SK-N-SH (cell line): ENCODE results near the gene FLT4. TPM values are rescaled to one million over a fixed set of nuclear protein-coding genes. Genes with fewer than 3 reads are reported as not detected.

Experiments
- FOXM1 ChIP-seq: IDR thresholded peaks from 2 replicates; pipeline ENCODE4 v1.4.0; 2012; ENCODE audit warnings: low read depth, mild to moderate bottlenecking
- GABPA ChIP-seq: IDR thresholded peaks from 2 replicates; pipeline ENCODE4 v1.4.0; 2012; ENCODE audit warnings: low read depth, mild to moderate bottlenecking
- GATA2 ChIP-seq: sonication (generic); formaldehyde crosslinking; IDR thresholded peaks from 2 replicates; pipeline ENCODE4 v1.5.0; 2020; ENCODE audit warnings: mild to moderate bottlenecking, missing genetic modification reagents
- IRF3 ChIP-seq: fragments of 150-350 bp; IDR thresholded peaks from 2 replicates; pipeline ENCODE4 v1.6.1; 2016; ENCODE audit warnings: mild to moderate bottlenecking, low read depth, low read length
- NFIC ChIP-seq: IDR thresholded peaks from 2 replicates; pipeline ENCODE4 v1.4.0; 2012; ENCODE audit warnings: borderline replicate concordance
- PBX3 ChIP-seq: IDR thresholded peaks from 2 replicates; pipeline ENCODE4; 2012
- RAD21 ChIP-seq: IDR thresholded peaks from 2 replicates; pipeline ENCODE4 v1.6.1; 2012; ENCODE audit warnings: mild to moderate bottlenecking, low read length
- RCOR1 ChIP-seq: fragments of 150-350 bp; IDR thresholded peaks from 2 replicates; pipeline ENCODE4 v1.6.1; 2017; ENCODE audit warnings: antibody characterized with exemption, low read length
- RFX5 ChIP-seq: IDR thresholded peaks from 2 replicates; pipeline ENCODE4 v1.6.1; 2012; ENCODE audit warnings: mild to moderate bottlenecking, improper control_type of control experiment, low read length
- RXRA ChIP-seq: IDR thresholded peaks from 2 replicates; pipeline ENCODE4 v1.4.0; 2012; ENCODE audit warnings: low read depth, mild to moderate bottlenecking, borderline replicate concordance
- TEAD4 ChIP-seq: IDR thresholded peaks from 2 replicates; pipeline ENCODE4 v1.4.0; 2012; ENCODE audit warnings: mild to moderate bottlenecking, borderline replicate concordance; ENCODE audit not compliant: insufficient read depth
- USF2 ChIP-seq: fragments of 150-350 bp; IDR thresholded peaks from 2 replicates; pipeline ENCODE4 v1.6.1; 2017; ENCODE audit warnings: antibody characterized with exemption, low read length, low read depth, borderline replicate concordance
- polyA plus RNA-seq, 3 experiments: library from polyadenylated mRNA; depleted of rRNA; stranded (reverse); fragments of >200 nt; gene quantifications; 2 replicates each; pipeline ENCODE4 v1.2.3, GENCODE V29; 2012

FLT4 gene
- polyA plus RNA-seq, 1 of the 3 experiments (the other 2 are of a cell fraction): 0.05 TPM

GRCh38 chr5:180553530-180553929, 95.9 kb downstream of the FLT4 start (continued):
- TF ChIP-seq IRF3 (no peak), FOXM1 (no peak), NFIC (no peak), RCOR1 (0 out of 2 replicates have a peak, but pooled peaks have one; percentile 34), RFX5 (no peak), TEAD4 (no peak), RAD21 (no peak), PBX3 (no peak), USF2 (no peak), GATA2 (peak; percentile 72), GABPA (no peak), RXRA (no peak)

Other genes starting within 250 kb of the FLT4 start
- gene CNOT6, start 155.2 kb downstream of the FLT4 start, polyA plus RNA-seq (2012; rRNA removed): 9.3 and 17.1 TPM in 2 replicates
- gene SCGB3A1, start 58.1 kb downstream of the FLT4 start, polyA plus RNA-seq (2012; rRNA removed): not detected in 2 replicates
- gene OR2Y1, start 90.5 kb upstream of the FLT4 start, polyA plus RNA-seq (2012; rRNA removed): not detected in 2 replicates
- 47.3 and 55.8 TPM in 2 replicates for gene MGAT1, start 153.2 kb upstream of the FLT4 start, polyA plus RNA-seq (2012; rRNA removed)
- gene ZFP62, start 211.7 kb upstream of the FLT4 start, polyA plus RNA-seq (2012; rRNA removed): 6.0 and 9.0 TPM in 2 replicates
- gene BTNL8, start 249.6 kb upstream of the FLT4 start, polyA plus RNA-seq (2012; rRNA removed): not detected in 2 replicates